Tibial nerve (tissue), 3 donors: Measurements from ENCODE around the gene SDK2.

Source experiments
- CTCF ChIP-seq, 5 experiments: fragments of 200-600 bp in 3 of 5; fragments of 450-650 bp in 2 of 5; sonication (generic) in 3 of 5; IDR thresholded peaks; one replicate each; pipeline ENCODE4 v1.5.1; 2016 to 2019; ENCODE audit warnings: antibody characterized with exemption in 5 of 5, mild to moderate bottlenecking in 3 of 5, moderate library complexity in 2 of 5
- POLR2A ChIP-seq, 2 donors: fragments of 450-650 bp; IDR thresholded peaks; one replicate each; pipeline ENCODE4 v1.6.1; 2017; ENCODE audit warnings: antibody characterized with exemption in 2 of 2, mild to moderate bottlenecking in 2 of 2, moderate library complexity in 2 of 2

DNA sequence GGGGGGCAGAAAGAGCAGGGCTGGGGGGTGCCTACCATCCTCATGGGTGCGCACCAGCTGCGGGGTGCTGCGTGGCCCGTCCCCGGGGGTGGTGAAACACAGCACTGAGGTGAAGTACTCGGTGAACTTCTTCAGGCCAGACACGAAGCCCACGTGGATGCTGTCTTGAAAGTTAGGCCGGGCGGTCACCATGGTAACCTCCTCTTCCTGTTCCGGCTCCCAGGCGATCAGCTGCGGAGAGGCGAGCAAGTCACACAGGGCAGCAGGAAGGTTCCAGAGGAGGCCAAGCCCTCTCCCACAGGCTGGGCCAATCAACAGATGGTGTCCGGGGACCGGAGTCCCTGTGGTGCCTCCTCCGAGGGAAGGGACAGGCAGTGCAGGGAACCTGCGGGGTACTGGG, 242.3 kb downstream of the SDK2 start:
- TF ChIP-seq CTCF (IDR thresholded peaks at IDR 0.05) (no peak), POLR2A (IDR thresholded peaks at IDR 0.05) (no peak)
